ENCODE measurements around the gene OR1S1.
A peak's percentile ranks its signal among the peaks of the same experiment; 100 is the strongest.
"Not testable (repeated sequence)": the region's sequence is repeated elsewhere in the genome, so short reads cannot be mapped to it uniquely, and the experiment has no call there.

OR1S1 gene

GRCh38 chr11:58212420-58212819 is at the start of gene OR1S1:
OR1S1 (plus strand) TSS chr11:58212720.
- not testable (repeated sequence) for DNase-seq

GRCh38 chr11:58164389-58164788 is 48.1 kb upstream of the OR1S1 start:
- DNase-seq, result no peak

GRCh38 chr11:58164990-58165389 is 47.5 kb upstream of the OR1S1 start:
- DNase-seq, result no peak

- DNase-seq, result no peak
Measured at GRCh38 chr11:58165504-58166106, 46.9 kb upstream of the OR1S1 start.

GRCh38 chr11:58177409-58178054 is 35.0 kb upstream of the OR1S1 start:
- no peak for DNase-seq

GRCh38 chr11:58178444-58178843 is 34.1 kb upstream of the OR1S1 start:
- no peak for DNase-seq

GRCh38 chr11:58179648-58180047 is 32.9 kb upstream of the OR1S1 start:
- DNase-seq, result no peak

GRCh38 chr11:58186938-58187337 is 25.6 kb upstream of the OR1S1 start:
- peak; percentile 5 for DNase-seq

- no peak for DNase-seq
Measured at GRCh38 chr11:58188770-58189169, 23.8 kb upstream of the OR1S1 start, which contains the start of gene OR9Q2. OR9Q2 (plus strand) TSS chr11:58189070; CDS start chr11:58190491, 1,421 bp downstream.

- no peak for DNase-seq
Measured at GRCh38 chr11:58192229-58192628, 20.3 kb upstream of the OR1S1 start.

- no peak for DNase-seq
Measured at GRCh38 chr11:58193391-58193790, 19.1 kb upstream of the OR1S1 start.

GRCh38 chr11:58195939-58196338 is 16.6 kb upstream of the OR1S1 start:
- no peak for DNase-seq

- no peak for DNase-seq
Measured at GRCh38 chr11:58199271-58199670, 13.2 kb upstream of the OR1S1 start.

- DNase-seq, result no peak
Measured at GRCh38 chr11:58204042-58204441, 8.5 kb upstream of the OR1S1 start, which contains the start of gene OR1S2. OR1S2 (minus strand) TSS chr11:58204142; CDS start chr11:58204142, 0 bp downstream.

GRCh38 chr11:58216476-58216875 is 4.0 kb downstream of the OR1S1 start:
- DNase-seq, result no peak

GRCh38 chr11:58222721-58223120 is 10.2 kb downstream of the OR1S1 start:
- peak; percentile 5 for DNase-seq

- no peak for DNase-seq
Measured at GRCh38 chr11:58227956-58228615, 15.6 kb downstream of the OR1S1 start.

GRCh38 chr11:58243954-58244353 is 31.4 kb downstream of the OR1S1 start:
- DNase-seq, result no peak

GRCh38 chr11:58254936-58255335 is 42.4 kb downstream of the OR1S1 start:
- DNase-seq, result peak; percentile 7

GRCh38 chr11:58259983-58260382 is 47.5 kb downstream of the OR1S1 start:
- DNase-seq, result no peak
